GM23338 (cell line): Measurements from ENCODE around the gene HAL. TPM values are rescaled to one million over a fixed set of nuclear protein-coding genes. Genes with fewer than 3 reads are reported as not detected.

ENCODE experiments used
- ATAC-seq: fragments of 200-7000 bp; cut with Tn5 transposase; 3 replicates; pipeline ENCODE4 v1.9.1; 2020
- DNase-seq: peaks from one replicate; pipeline ENCODE4 v3.0.0-alpha.2; 2015; ENCODE audit warnings: low spot score
- H2AFZ ChIP-seq: fragments of 200-600 bp; sonication (generic); 2 replicates; pipeline ENCODE4 v1.8.0; 2016; ENCODE audit warnings: antibody characterized with exemption, mild to moderate bottlenecking, moderate library complexity
- H3F3A ChIP-seq: fragments of 200-600 bp; sonication (generic); replicated peaks from 2 replicates; pipeline ENCODE4 v1.8.0; 2017; ENCODE audit warnings: antibody characterized with exemption, mixed run types, low read depth
- H3K27ac ChIP-seq: fragments of 200-600 bp; sonication (generic); 2 replicates; pipeline ENCODE4 v1.6.1; 2016; ENCODE audit warnings: low read depth
- H3K27me3 ChIP-seq: fragments of 200-600 bp; sonication (generic); 2 replicates; pipeline ENCODE4 v1.8.0; 2016; ENCODE audit warnings: mild to moderate bottlenecking, mixed run types, moderate library complexity; ENCODE audit not compliant: insufficient read depth
- H3K36me3 ChIP-seq: fragments of 200-600 bp; sonication (generic); 2 replicates; pipeline ENCODE4 v1.8.0; 2016; ENCODE audit warnings: mild to moderate bottlenecking; ENCODE audit not compliant: insufficient read depth
- H3K4me1 ChIP-seq: fragments of 200-600 bp; sonication (generic); 2 replicates; pipeline ENCODE4 v1.8.0; 2016; ENCODE audit warnings: mild to moderate bottlenecking, moderate library complexity; ENCODE audit not compliant: insufficient read depth
- H3K4me2 ChIP-seq: fragments of 200-600 bp; sonication (generic); 2 replicates; pipeline ENCODE4 v1.7.1; 2017; ENCODE audit warnings: mixed run types
- H3K4me3 ChIP-seq: fragments of 200-600 bp; sonication (generic); 2 replicates; pipeline ENCODE4 v1.6.1; 2016; ENCODE audit warnings: mixed run types
- H3K79me2 ChIP-seq: fragments of 200-600 bp; sonication (generic); replicated peaks from 2 replicates; pipeline ENCODE4 v1.8.0; 2017; ENCODE audit warnings: mild to moderate bottlenecking; ENCODE audit not compliant: insufficient read depth
- H3K9me2 ChIP-seq: fragments of 200-600 bp; sonication (generic); 2 replicates; pipeline ENCODE4 v1.8.0; 2017; ENCODE audit not compliant: insufficient read depth
- H4K20me1 ChIP-seq: fragments of 200-600 bp; sonication (generic); replicated peaks from 2 replicates; pipeline ENCODE4 v1.8.0; 2017; ENCODE audit warnings: mild to moderate bottlenecking; ENCODE audit not compliant: insufficient read depth
- H3K27ac Mint-ChIP-seq: 2 replicates; pipeline ENCODE4 v1.8.0; 2020; ENCODE audit warnings: inconsistent platforms, mild to moderate bottlenecking, moderate library complexity, mixed read lengths
- H3K27me3 Mint-ChIP-seq: 3 replicates; pipeline ENCODE4 v1.8.0; 2022; ENCODE audit warnings: low read depth, mild to moderate bottlenecking, moderate library complexity, mixed read lengths, inconsistent platforms; ENCODE audit not compliant: insufficient read depth, poor library complexity
- H3K36me3 Mint-ChIP-seq: 3 replicates; pipeline ENCODE4 v1.8.0; 2021; ENCODE audit warnings: low read depth, mild to moderate bottlenecking, inconsistent platforms, moderate library complexity, mixed read lengths
- H3K4me1 Mint-ChIP-seq: 3 replicates; pipeline ENCODE4 v1.8.0; 2020; ENCODE audit warnings: mild to moderate bottlenecking, inconsistent platforms, mixed read lengths
- H3K4me3 Mint-ChIP-seq: 3 replicates; pipeline ENCODE4 v1.8.0; 2021; ENCODE audit warnings: moderate library complexity, mild to moderate bottlenecking, inconsistent platforms, mixed read lengths
- H3K9me3 Mint-ChIP-seq: 3 replicates; pipeline ENCODE4 v1.8.0; 2020; ENCODE audit warnings: moderate library complexity, mild to moderate bottlenecking, inconsistent platforms, mixed read lengths
- EZH2 ChIP-seq: fragments of 200-600 bp; sonication (generic); IDR thresholded peaks from one replicate; pipeline ENCODE4 v1.8.0; 2017; ENCODE audit warnings: antibody characterized with exemption, mild to moderate bottlenecking, low read depth; ENCODE audit not compliant: unreplicated experiment
- EZH2phosphoT487 ChIP-seq: fragments of 200-600 bp; sonication (generic); IDR thresholded peaks from one replicate; pipeline ENCODE4 v1.8.1; 2018; ENCODE audit warnings: antibody characterized with exemption; ENCODE audit not compliant: unreplicated experiment
- JUNB ChIP-seq: IDR thresholded peaks from one replicate; pipeline ENCODE4 v1.6.1; 2016; ENCODE audit warnings: antibody characterized with exemption; ENCODE audit not compliant: unreplicated experiment
- NANOG ChIP-seq: IDR thresholded peaks from 2 replicates; pipeline ENCODE4 v1.6.1; 2016; ENCODE audit warnings: antibody characterized with exemption, borderline replicate concordance
- STAT1 ChIP-seq: IDR thresholded peaks from one replicate; pipeline ENCODE4 v1.6.1; 2016; ENCODE audit warnings: antibody characterized with exemption; ENCODE audit not compliant: unreplicated experiment
- ZNF114 ChIP-seq: fragments of 250-450 bp; sonication (Bioruptor Pico); IDR thresholded peaks from 2 replicates; pipeline ENCODE4 v1.5.0; 2020; ENCODE audit warnings: mild to moderate bottlenecking, moderate library complexity
- polyA plus RNA-seq: library from polyadenylated mRNA; unstranded; fragments of >200 nt; fragmentation: Nextera tagmentation; extraction: Ambion mirVana; gene quantifications from 2 replicates; pipeline ENCODE4 v1.2.1, GENCODE V29; 2016
- total RNA-seq: library from RNA; depleted of rRNA; stranded (reverse); fragments of >200 nt; shearing (Covaris generic); gene quantifications from 2 replicates; pipeline ENCODE4 v1.2.3, GENCODE V29; 2014
- TF ChIP-seq, protein P1 (sequence below): fragments of 250-450 bp; sonication (Bioruptor Pico); IDR thresholded peaks from 2 replicates; pipeline ENCODE4 v1.5.0; 2020; ENCODE audit warnings: mild to moderate bottlenecking, moderate library complexity

The HAL gene
- total and polyA plus RNA-seq, 2 experiments from 2014 or later = 0.17 to 0.24 TPM

DNA sequence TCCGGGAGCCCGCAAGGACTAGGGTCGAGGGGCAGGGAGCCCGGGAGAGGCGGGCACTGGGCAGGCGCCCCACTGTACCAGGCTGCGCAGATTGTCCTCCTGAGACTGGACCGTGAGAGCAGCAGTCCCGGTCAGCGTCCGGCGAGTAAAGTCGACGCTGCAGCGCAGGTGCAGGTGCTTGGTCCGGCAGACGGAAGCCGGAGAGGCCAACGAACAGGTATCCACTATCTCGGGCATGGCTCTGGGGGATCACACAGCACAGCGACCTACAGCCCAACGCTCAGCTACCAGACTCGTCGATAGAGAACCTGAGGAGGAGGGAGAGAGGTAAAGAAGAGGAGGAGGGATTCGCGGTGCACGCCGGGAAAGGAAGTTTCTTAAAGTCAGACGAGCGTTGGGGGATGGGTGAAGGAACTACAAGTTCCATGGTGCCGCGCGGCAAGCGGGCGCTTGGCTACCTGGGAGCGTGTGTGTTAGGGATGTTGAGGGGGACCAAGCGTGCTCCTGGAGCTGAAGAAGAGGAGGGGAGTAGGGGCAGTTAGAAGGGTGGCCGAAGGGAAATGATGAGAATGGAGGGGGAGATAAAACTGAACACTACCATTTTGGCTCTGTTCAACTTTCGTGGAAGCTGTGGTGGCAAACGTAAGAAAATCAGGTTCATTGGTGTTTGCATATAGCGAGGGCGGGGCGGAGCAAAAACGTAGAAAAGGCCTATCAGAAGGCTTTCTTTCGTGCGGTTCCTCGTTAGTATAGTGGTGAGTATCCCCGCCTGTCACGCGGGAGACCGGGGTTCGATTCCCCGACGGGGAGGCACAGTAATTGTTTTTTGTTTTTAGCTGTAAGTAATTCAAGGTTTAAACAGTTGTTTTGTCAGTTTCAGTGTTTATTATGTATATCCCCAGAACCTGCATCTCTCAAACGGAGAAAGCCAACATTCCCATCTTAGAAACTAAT, 39.4 kb upstream of the HAL start, which contains the start of gene LTA4H (continued):
- TF ChIP-seq, protein P1, sequence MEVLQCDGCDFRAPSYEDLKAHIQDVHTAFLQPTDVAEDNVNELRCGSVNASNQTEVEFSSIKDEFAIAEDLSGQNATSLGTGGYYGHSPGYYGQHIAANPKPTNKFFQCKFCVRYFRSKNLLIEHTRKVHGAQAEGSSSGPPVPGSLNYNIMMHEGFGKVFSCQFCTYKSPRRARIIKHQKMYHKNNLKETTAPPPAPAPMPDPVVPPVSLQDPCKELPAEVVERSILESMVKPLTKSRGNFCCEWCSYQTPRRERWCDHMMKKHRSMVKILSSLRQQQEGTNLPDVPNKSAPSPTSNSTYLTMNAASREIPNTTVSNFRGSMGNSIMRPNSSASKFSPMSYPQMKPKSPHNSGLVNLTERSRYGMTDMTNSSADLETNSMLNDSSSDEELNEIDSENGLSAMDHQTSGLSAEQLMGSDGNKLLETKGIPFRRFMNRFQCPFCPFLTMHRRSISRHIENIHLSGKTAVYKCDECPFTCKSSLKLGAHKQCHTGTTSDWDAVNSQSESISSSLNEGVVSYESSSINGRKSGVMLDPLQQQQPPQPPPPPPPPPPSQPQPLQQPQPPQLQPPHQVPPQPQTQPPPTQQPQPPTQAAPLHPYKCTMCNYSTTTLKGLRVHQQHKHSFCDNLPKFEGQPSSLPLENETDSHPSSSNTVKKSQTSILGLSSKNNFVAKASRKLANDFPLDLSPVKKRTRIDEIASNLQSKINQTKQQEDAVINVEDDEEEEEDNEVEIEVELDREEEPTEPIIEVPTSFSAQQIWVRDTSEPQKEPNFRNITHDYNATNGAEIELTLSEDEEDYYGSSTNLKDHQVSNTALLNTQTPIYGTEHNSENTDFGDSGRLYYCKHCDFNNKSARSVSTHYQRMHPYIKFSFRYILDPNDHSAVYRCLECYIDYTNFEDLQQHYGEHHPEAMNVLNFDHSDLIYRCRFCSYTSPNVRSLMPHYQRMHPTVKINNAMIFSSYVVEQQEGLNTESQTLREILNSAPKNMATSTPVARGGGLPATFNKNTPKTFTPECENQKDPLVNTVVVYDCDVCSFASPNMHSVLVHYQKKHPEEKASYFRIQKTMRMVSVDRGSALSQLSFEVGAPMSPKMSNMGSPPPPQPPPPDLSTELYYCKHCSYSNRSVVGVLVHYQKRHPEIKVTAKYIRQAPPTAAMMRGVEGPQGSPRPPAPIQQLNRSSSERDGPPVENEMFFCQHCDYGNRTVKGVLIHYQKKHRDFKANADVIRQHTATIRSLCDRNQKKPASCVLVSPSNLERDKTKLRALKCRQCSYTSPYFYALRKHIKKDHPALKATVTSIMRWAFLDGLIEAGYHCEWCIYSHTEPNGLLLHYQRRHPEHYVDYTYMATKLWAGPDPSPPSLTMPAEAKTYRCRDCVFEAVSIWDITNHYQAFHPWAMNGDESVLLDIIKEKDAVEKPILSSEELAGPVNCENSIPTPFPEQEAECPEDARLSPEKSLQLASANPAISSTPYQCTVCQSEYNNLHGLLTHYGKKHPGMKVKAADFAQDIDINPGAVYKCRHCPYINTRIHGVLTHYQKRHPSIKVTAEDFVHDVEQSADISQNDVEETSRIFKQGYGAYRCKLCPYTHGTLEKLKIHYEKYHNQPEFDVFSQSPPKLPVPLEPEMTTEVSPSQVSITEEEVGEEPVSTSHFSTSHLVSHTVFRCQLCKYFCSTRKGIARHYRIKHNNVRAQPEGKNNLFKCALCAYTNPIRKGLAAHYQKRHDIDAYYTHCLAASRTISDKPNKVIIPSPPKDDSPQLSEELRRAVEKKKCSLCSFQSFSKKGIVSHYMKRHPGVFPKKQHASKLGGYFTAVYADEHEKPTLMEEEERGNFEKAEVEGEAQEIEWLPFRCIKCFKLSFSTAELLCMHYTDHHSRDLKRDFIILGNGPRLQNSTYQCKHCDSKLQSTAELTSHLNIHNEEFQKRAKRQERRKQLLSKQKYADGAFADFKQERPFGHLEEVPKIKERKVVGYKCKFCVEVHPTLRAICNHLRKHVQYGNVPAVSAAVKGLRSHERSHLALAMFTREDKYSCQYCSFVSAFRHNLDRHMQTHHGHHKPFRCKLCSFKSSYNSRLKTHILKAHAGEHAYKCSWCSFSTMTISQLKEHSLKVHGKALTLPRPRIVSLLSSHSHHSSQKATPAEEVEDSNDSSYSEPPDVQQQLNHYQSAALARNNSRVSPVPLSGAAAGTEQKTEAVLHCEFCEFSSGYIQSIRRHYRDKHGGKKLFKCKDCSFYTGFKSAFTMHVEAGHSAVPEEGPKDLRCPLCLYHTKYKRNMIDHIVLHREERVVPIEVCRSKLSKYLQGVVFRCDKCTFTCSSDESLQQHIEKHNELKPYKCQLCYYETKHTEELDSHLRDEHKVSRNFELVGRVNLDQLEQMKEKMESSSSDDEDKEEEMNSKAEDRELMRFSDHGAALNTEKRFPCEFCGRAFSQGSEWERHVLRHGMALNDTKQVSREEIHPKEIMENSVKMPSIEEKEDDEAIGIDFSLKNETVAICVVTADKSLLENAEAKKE (CRISPR knock-in tag) = no peak
- no peak for TF ChIP-seq EZH2

DNA sequence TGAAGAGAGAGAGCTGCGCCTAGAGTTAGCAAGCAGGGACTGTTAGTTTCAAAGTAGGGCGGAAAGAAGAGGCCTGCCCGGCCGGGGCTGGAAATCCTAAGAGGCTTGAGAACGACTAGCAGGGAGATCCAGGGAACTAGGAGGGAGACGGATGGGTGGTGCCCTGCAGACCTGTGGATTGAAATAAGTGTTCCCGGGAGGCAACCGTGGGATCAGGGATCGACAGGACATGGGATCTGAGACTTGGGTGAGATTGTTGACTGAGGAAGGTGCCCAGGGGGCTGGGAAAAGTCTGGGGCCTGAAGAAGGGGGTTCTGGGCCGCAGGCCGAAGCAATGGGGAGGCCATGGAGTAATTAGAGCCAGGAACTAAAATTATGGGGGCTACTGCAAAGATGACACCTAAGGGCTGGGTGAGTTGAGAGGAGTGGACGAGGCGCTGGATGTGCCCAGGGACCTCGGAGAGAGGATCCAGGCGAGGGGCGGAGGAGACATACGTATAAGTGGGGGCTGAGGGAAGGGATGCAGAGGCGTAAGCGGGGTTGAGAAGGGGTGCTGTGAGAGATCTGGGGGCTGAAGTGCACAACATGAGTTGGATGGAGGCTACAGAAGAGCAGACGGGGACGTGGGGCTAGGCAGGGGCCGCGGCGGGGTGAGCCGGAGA, 38.6 kb upstream of the HAL start:
- Histone ChIP-seq H3F3A (no peaks in the 10 kb centered on the region), H2AFZ (peak overlapping the region; percentile 5)
- peak; percentile 47 for ATAC-seq
- TF ChIP-seq STAT1 (no peak), EZH2phosphoT487 (no peak), NANOG (no peak), JUNB (no peak), ZNF114 (CRISPR knock-in tag) (no peak)
- TF ChIP-seq, protein P1 (CRISPR knock-in tag) = no peak

More for the DNA sequence above, 38.6 kb upstream of the HAL start:
- no peaks in the 10 kb centered on the region for H3K27me3 Mint-ChIP-seq
- H3K4me1 Mint-ChIP-seq = peaks cover 2% of the 10 kb centered on the region; the same call in 1 of the 3 replicates
- H3K27ac Mint-ChIP-seq = no peak overlapping the region
- Histone ChIP-seq H3K27me3 (no peaks in the 10 kb centered on the region), H3K4me1 (peaks cover 10% of the 10 kb centered on the region), H4K20me1 (no peaks in the 10 kb centered on the region), H3K79me2 (peaks cover 50% of the 10 kb centered on the region), H3K9me2 (no peaks in the 10 kb centered on the region), H3K36me3 (no peaks in the 10 kb centered on the region), H3K4me3 (peak overlapping the region; percentile 90), H3K27ac (no peak overlapping the region), H3K4me2 (peak overlapping the region; percentile 84)
- no peaks in the 10 kb centered on the region for H3K9me3 Mint-ChIP-seq
- no peak overlapping the region for H3K4me3 Mint-ChIP-seq
- H3K36me3 Mint-ChIP-seq = no peaks in the 10 kb centered on the region
- DNase-seq = peak; percentile 58
